NCI-H1930 (cell line): Measurements from ENCODE around the gene SLC26A1.

Experiments
- DNase-seq, 2 experiments: peaks; one replicate each; lab custom pipeline; 2025; lab: John Stamatoyannopoulos, UW

The SLC26A1 gene

GRCh38 chr4:998096-998691 lies 5.0 kb upstream of the SLC26A1 start:
- DNase-seq = no peak

DNA sequence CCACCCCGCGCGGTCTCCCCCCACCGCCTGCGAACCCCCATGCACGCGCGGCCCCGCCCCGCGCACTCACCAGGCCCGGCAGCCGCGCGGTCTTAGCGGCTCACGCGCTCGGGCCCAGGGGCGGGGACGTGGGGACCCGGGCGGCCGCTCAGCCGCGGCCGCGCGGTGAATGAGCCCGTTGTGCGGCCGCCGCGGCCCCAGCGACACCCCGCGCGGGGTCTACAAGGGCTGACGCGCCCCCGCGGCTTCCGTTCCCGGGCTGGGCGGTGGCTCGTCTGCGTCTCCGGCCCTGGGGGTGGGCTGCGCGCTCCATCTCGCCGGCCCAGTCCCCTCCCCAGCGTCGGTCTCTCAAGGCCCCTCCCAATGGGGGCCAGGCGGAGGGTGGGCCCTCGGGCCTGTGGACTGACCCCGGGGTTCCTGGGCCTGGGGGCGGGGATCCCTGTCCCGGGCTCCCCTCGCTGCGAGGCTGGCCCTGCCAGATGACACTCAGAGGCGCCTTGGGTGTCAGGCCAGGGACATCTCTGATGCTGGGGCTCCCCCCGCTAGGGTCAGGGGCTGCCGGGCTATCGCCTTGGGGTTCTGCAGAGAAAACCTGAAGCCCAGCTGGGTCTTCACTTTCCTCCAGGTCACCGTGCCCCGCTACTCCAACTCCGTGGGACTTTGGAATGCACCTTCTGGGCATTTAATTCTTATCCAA lies 4.3 kb upstream of the SLC26A1 start:
- DNase-seq = no peak

DNA sequence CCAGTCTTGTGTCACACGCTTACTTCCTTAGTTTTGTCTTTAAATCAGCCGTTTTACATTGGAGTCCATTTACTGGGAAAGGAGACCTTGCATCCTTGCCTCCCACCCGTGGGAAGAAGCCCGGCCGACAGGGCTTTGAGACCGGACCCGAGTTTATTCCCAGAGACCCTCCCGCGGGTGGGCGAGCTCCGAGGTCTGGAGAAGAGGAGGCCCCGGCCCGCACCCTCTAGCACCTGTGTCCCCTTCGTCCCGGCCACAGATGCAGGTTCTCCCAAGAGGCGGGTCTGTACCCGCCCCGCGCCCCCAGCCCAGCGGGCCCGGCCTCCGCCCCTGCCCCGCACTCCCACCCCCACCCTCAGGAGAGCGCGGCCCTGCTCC lies 3.8 kb upstream of the SLC26A1 start:
- no peak for DNase-seq

DNA sequence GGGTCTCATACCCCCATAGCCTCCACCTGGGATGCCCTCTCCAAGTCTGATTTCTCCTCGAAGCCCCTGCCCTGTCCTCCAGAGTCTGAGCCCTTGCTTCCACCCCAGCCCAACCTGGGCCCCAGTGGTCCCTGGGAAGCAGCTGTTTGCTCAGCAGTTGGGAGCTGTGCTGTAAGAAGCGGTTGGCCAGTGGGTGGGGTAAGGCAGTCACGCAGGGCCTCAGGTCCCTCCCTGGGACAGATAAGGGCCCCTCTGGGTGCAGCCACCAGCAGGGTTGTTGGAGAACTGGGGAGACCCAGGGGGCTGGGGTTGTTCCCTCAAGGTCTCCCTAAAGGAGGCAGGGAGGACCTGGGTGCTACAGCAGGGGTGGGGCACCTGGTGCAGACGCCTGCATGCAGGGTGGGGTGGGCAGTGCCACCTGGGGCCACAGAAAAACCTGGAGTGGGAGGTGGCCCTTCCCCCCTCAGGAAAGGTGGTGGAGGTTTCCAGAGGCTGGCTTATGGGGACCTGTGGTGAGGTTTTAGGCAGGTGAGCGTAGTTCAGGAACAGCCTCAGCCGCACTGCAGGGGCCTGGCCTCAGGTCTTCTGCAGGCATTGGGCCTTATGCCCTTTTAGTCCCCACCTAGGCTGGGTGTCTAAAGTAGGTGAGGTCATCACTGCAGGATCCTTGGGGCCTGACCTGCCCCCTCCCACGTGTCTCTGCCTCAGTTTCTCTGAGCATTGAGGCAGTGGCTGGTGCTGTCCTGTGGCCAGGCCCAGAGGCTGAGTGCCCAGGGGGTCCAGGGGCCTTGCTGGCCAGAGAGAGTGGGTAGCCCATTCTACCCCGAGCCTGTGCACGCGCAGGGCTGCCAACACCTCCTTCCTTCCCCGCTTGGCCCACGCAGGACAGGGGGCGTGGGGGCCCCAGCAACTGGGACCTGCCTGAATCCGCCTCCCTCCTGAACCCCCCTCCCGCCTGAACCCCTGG lies 3.1 kb upstream of the SLC26A1 start:
- DNase-seq = no peak

DNA sequence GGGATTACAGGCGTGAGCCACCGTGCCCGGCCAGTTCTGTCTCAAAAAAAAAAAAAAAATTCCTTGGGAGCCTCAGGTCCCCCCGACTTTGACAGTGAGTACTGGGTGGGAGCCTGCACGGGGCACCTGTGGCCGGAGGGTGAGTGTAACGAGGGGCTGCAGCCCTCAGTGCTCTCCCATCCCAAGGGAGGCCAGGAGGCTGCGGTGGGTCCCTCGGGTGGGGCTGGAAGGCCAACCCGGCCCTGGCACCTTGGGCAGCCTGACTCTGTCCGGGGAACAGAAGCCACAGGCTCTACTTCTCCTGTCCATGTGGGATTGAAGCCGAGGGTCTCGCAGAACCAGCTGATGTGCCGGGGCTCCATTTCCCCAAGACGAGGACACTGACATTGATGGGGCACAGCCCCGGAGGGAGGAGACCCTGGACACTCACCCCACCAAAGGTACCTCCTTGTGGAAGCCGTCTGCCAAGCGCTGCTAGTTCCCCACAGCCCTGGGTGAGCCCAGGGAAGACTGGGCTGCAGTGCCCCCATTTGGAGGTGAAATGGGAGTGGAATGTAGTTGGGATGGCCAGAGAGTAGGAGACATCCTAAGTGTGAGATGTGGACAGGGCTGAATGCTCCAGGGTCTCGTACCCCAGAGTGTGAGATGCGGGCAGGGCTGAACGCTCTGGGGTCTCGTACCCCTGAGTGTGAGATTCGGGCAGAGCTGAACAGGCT lies 2.3 kb upstream of the SLC26A1 start:
- DNase-seq = no peak

DNA sequence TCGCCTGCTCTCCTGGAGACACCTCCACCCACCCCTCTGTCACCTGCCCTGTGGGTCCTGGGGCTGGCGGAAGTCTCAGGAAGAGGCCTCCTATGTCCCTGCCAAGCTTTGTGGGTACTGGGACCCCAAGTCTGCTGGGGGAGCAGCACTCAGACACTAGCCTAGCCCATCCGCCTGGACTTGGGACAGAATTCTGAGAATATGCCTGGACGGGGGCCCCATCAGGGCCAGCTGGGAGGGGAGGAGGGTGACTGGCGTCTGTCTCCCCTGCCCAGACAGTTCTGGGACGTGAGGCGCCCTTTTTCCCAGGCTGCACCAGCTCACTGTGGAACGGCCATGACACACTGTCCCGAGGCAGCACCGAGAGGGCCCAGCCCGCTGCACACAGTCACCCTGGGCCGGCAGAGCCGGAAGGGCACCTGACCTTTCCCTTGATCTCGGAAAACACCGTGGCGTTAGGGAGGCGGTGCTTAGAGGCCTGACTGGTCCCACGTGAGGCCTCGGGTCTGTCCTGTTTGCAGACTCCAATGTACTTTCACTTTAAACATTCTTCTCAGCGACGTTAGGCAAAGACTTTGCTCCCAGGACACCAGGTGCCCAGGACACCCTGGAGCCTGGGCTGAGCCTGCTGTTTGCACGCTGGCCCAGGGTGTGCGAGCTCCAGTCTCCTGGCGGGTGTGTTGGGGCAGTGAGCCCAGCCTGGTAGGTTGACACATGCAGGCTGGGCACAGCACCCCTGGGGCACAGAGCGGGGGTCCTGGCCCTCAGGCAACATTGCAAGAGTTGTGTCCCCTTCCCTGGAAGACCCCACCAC lies 700 bp downstream of the SLC26A1 start:
- no peak for DNase-seq

DNA sequence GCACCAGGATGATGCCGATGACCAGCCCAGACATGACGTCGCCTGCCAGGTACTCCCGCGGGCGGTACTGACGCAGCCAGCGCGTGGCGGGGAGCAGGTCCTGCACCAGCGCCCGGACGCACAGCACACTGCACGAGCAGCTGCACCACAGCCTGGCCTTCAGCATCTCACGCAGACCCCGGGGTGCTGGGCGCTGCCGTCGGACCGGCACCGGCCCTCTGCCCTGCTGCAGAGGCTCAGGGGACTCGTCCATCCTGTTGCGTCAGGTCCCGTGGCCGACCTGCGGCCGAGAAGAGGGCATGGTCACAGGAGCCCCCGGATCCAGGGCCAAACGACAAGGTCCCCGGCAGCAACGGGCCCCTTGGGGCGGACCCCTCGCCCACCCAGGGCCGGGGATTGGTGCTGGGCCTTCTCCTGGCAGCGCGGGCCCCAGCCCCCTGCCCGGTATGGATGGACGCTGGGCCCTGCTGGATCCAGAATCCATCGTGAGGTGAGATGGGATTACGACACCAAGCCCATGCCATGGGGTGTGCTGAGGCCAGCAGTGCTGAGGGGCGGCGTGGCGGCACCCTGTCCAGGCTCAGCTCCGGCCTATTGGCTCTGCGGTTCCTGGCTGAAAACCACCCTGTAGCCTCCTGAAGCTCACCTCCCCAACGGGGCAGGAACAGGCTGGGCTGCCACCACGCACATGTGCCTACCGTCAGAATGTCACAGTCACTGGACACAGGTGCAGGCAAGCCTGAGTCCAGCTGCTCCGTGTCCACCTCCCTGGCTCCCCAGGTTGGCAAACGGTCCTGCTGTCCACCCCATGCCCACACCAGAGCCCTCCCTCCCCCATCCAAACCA lies 1.5 kb downstream of the SLC26A1 start:
- DNase-seq = no peak

GRCh38 chr4:990746-991367 lies 2.3 kb downstream of the SLC26A1 start:
- no peak for DNase-seq

DNA sequence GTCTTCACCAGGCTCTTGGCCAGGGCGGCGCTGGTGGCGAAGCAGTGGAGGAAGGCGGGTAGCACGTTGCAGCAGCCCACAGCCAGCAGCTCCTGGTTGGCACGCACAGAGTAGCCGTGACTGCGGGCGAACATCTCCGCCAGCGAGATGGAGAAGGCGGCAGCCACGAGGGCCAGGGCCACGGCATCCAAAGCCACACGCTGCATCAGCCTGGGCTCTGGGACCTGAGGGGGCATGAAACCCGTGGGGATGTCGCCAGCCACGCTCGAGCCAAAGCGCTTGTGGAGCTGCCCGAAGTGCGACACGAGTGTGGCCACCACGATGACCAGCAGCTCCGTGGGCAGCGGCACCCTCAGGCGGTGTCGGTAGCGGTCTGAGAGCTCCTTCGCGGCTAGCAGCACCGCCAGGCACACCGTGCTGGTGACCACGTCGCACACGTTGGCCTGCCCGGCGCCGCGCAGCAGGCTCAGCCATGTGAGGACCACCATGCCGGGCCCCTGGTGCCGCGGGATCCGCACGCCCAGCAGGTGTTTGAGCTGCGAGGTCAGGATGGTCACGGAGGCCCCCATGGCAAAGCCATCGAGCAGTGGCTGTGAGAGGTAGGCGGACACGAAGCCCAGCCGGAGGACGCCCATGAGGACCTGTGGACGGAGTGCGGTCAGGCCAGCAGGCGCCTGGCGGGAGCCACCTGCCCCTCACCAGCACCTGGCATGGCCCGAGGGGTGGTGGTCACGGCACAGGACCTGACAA lies 3.3 kb downstream of the SLC26A1 start:
- DNase-seq = no peak

DNA sequence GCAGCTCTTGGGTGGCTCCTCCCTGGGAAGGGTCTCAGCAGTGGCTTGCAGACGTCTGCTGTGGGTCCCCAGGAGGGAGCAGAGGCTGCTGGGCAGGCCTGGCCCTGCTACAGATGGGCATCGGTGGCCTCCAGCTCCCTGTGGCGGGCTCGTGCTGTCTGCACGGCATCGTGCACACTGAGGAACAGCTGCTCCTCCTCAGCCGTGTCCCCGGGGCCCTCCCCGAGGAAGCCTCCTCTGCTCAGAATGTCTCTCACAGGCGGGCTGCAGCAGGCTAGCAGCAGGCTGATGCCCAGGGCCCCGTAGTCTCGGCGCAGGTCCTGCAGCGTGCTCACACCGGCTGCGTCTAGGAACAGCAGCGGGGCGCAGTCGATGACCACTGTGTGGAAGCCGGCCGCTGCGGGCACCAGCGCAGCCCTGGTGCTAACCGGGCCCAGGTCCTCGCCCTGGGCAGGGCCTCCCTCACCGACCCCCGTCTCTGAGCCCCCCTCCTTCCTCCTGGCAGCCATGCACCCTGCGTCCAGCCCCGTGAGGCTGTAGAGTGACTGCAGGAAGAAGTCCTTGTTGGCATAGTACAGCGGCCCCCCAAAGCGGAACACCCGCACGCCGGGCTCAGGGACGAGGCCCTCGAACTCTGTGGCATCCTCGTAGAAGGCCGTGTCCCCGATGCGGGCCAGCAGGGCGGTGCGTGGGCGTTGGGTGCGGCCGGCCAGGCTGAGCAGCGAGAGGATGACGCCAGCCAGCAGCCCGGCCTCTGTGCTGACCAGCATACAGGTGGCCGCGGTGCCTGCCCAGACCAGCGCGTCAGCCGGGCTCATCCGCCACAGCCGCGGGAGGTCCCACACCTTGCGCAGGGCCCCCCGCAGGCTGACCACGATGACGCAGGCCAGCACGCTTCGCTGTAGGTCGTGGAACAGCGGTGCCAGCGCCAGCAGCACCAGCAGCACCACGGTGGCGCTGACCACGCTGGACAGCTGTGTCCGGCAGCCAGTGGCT lies 4.2 kb downstream of the SLC26A1 start:
- no peak for DNase-seq

GRCh38 chr4:987624-988513 lies 5.3 kb downstream of the SLC26A1 start:
- DNase-seq = no peak

- DNase-seq = peak; percentile 60 to 80
These were observed 6.2 kb downstream of the SLC26A1 start, which contains the start of gene IDUA for GRCh38 chr4:986879-987623. TSS of gene IDUA (plus strand) at chr4:987044. CDS start at chr4:987085, 41 bp downstream.

- no peak for DNase-seq
These were observed 6.8 kb downstream of the SLC26A1 start for GRCh38 chr4:986428-986878.

DNA sequence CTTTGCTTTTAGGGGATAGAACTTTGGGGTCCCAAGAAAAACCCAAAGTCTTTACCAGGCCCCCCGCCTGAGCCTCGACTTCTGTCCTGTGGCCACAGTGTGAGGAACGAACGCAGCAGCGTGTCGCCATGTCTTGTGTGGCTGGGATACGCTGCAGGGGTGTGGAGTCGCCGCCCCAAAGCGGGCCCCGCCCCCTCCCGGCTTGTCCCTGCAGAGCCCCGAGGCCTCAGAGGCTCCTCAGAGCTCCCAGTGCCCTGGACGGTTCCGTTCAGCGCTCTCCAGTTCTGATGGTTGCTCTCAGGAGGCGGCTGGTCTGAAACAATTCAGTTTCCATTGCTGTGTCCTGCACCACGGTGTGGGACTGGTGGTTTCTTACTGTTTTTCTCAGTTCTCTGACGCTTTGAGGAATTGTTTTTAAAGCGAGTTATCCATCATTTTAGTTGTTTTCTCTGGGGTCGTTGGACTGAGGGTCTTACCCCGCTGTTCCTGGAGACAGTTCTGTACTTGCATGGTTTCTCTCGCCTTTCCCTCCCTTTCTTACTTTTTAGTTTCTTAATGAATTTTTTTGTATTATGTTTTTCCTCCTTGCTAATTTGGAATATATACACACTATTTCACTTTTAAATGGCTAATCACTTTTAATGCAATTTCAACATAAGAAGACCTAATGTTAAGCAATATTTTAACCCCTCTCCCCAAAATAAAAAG lies 7.9 kb downstream of the SLC26A1 start:
- no peak for DNase-seq

DNA sequence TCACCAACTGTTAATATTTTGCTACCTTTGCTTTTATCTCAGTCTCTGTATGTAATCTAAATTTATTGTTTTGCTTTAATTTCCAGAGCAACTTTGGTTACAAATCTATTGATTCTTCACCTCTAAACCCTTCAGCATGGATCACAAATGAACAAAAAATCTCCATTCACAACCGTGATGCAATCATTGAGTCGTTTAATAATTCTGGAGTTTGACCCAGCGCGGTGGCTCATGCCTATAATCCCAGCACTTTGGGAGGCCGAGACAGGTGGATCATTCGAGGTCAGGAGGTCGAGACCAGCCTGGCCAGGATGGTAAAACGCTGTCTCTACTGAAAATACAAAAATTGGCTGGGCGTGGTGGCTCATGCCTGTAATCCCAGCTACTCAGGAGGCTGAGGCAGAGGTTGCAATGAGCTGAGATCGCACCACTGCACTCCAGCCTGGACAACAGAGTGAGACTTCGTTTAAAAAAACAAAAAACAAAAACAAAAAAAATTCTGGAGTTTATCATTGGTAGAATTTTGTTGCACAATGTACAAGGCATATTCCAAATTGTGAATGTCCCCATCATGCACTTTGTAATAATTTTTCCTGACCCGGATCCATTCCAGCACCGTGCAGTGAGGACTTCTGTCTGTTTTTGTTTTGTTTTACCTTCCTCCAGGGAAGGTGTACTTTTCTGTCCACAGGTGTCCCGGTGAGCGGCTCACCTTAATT lies 8.7 kb downstream of the SLC26A1 start:
- DNase-seq = no peak
